Neural cell (in vitro differentiated cells): ENCODE results near the gene OTUB2. TPM values are rescaled to one million over a fixed set of nuclear protein-coding genes. Genes with fewer than 3 reads are reported as not detected.

Source experiments
- H2AFZ ChIP-seq: fragments of 200-600, 300-800 bp; sonication (generic), shearing (Covaris generic); 2 replicates; pipeline ENCODE4 v1.6.0; 2014; ENCODE audit warnings: low read depth, mild to moderate bottlenecking, antibody characterized with exemption, low read length, moderate library complexity
- H3F3A ChIP-seq: fragments of 200-600 bp; shearing (Covaris generic); 2 replicates; pipeline ENCODE4 v1.6.1; 2016; ENCODE audit warnings: mild to moderate bottlenecking, moderate library complexity, mixed read lengths, antibody characterized with exemption, low read length; ENCODE audit not compliant: insufficient read depth, poor library complexity, severe bottlenecking
- H3K27ac ChIP-seq: fragments of 200-600, 300-800 bp; sonication (generic), shearing (Covaris generic); 2 replicates; pipeline ENCODE4 v1.5.1; 2014; ENCODE audit warnings: mild to moderate bottlenecking, low read length, moderate library complexity
- H3K27me3 ChIP-seq: fragments of 300-800, 200-600 bp; sonication (generic), shearing (Covaris generic); 2 replicates; pipeline ENCODE4 v1.6.0; 2014; ENCODE audit warnings: mild to moderate bottlenecking, low read depth, low read length, moderate library complexity; ENCODE audit not compliant: insufficient read depth
- H3K36me3 ChIP-seq: fragments of 300-800, 200-600 bp; sonication (generic), shearing (Covaris generic); 2 replicates; pipeline ENCODE4 v1.5.1; 2014; ENCODE audit warnings: mild to moderate bottlenecking, antibody characterized with exemption, low read length, moderate library complexity; ENCODE audit not compliant: insufficient read depth
- H3K4me2 ChIP-seq: fragments of 300-800, 200-600 bp; sonication (generic), shearing (Covaris generic); 2 replicates; pipeline ENCODE4 v1.6.0; 2014; ENCODE audit warnings: mild to moderate bottlenecking, low read length
- H3K4me3 ChIP-seq: fragments of 300-800, 200-600 bp; sonication (generic), shearing (Covaris generic); 2 replicates; pipeline ENCODE4 v1.5.1; 2014; ENCODE audit warnings: mild to moderate bottlenecking, low read length, moderate library complexity
- H3K79me2 ChIP-seq: fragments of 200-600 bp; shearing (Covaris generic); replicated peaks from 2 replicates; pipeline ENCODE4 v1.6.0; 2014; ENCODE audit warnings: mild to moderate bottlenecking, low read length, moderate library complexity; ENCODE audit not compliant: insufficient read depth
- H3K9ac ChIP-seq: fragments of 300-800, 200-600 bp; sonication (generic), shearing (Covaris generic); 2 replicates; pipeline ENCODE4 v1.6.1; 2016; ENCODE audit warnings: mild to moderate bottlenecking, low read length, mixed read lengths
- H3K9me2 ChIP-seq: fragments of 200-600 bp; shearing (Covaris generic); 2 replicates; pipeline ENCODE4 v1.6.1; 2016; ENCODE audit warnings: mild to moderate bottlenecking, low read length, mixed read lengths; ENCODE audit not compliant: insufficient read depth
- H3K9me3 ChIP-seq: fragments of 200-600, 300-800 bp; sonication (generic), shearing (Covaris generic); 2 replicates; pipeline ENCODE4 v1.6.1; 2016; ENCODE audit warnings: mild to moderate bottlenecking, mixed run types, low read length, moderate library complexity, mixed read lengths
- H4K20me1 ChIP-seq: fragments of 200-600 bp; shearing (Covaris generic); 2 replicates; pipeline ENCODE4 v1.6.1; 2016; ENCODE audit warnings: mild to moderate bottlenecking, mixed run types; ENCODE audit not compliant: insufficient read depth
- CTCF ChIP-seq: fragments of 450-650 bp; IDR thresholded peaks from 2 replicates; pipeline ENCODE4 v1.5.1; 2014; ENCODE audit warnings: antibody characterized with exemption, mild to moderate bottlenecking, moderate library complexity; ENCODE audit not compliant: poor library complexity, severe bottlenecking
- EP300 ChIP-seq: fragments of 450-650 bp; conservative IDR thresholded peaks from 2 replicates; pipeline ENCODE4 v1.6.1; 2014; ENCODE audit warnings: antibody characterized with exemption, mild to moderate bottlenecking, moderate library complexity; ENCODE audit not compliant: poor library complexity, severe bottlenecking
- EZH2 ChIP-seq: fragments of 200-600, 300-800 bp; shearing (Covaris generic), sonication (generic); IDR thresholded peaks from 2 replicates; pipeline ENCODE4 v1.6.1; 2014; ENCODE audit warnings: antibody characterized with exemption, low read length, borderline replicate concordance, mild to moderate bottlenecking; ENCODE audit not compliant: insufficient read depth, poor library complexity, severe bottlenecking
- MXI1 ChIP-seq: fragments of 450-650 bp; conservative IDR thresholded peaks from 2 replicates; pipeline ENCODE4 v1.6.1; 2014; ENCODE audit warnings: antibody characterized with exemption, mild to moderate bottlenecking; ENCODE audit not compliant: poor library complexity, severe bottlenecking
- POLR2AphosphoS5 ChIP-seq: IDR thresholded peaks from 2 replicates; pipeline ENCODE4 v1.6.1; 2012
- RAD21 ChIP-seq: fragments of 450-650 bp; conservative IDR thresholded peaks from 2 replicates; pipeline ENCODE4 v1.6.1; 2014; ENCODE audit warnings: antibody characterized with exemption, mild to moderate bottlenecking, moderate library complexity
- REST ChIP-seq: IDR thresholded peaks from 2 replicates; pipeline ENCODE4 v1.6.1; 2012; ENCODE audit warnings: borderline replicate concordance
- SMC3 ChIP-seq: fragments of 450-650 bp; conservative IDR thresholded peaks from 2 replicates; pipeline ENCODE4 v1.6.1; 2014; ENCODE audit warnings: antibody characterized with exemption, mild to moderate bottlenecking, moderate library complexity; ENCODE audit not compliant: poor library complexity
- TAF1 ChIP-seq: IDR thresholded peaks from 2 replicates; pipeline ENCODE4 v1.6.1; 2012; ENCODE audit warnings: low read depth
- polyA plus RNA-seq: library from polyadenylated mRNA; depleted of rRNA; stranded (reverse); fragments of >200 nt; gene quantifications from 2 replicates; pipeline ENCODE4 v1.2.3, GENCODE V29; 2014

The OTUB2 gene
- polyA plus RNA-seq, 1 donor from 2014 or later: 2.5 TPM

GRCh38 chr14:94043756-94044475 is 17.8 kb downstream of the OTUB2 start:
- no peaks in the 10 kb centered on the region for H3K27me3 ChIP-seq
- H3K79me2 ChIP-seq: no peaks in the 10 kb centered on the region
- no peak overlapping the region for H2AFZ ChIP-seq
- no peaks in the 10 kb centered on the region for H3K9me3 ChIP-seq
- no peak overlapping the region for H3K27ac ChIP-seq
- peaks cover 5% of the 10 kb centered on the region for H3K36me3 ChIP-seq
- H4K20me1 ChIP-seq: no peaks in the 10 kb centered on the region
- no peak overlapping the region for H3K4me3 ChIP-seq
- no peaks in the 10 kb centered on the region for H3F3A ChIP-seq
- TF ChIP-seq SMC3 (no peak), EP300 (no peak), POLR2AphosphoS5 (no peak), MXI1 (no peak), CTCF (no peak)
- H3K9me2 ChIP-seq: no peaks in the 10 kb centered on the region
- H3K4me2 ChIP-seq: no peak overlapping the region
- H3K9ac ChIP-seq: no peak overlapping the region

GRCh38 chr14:94044476-94045091 is 18.4 kb downstream of the OTUB2 start:
- no peak for TF ChIP-seq REST
- no peak for TF ChIP-seq RAD21
- no peak for TF ChIP-seq TAF1
- TF ChIP-seq CTCF: no peak
- no peak for TF ChIP-seq MXI1
- TF ChIP-seq POLR2AphosphoS5: no peak
- no peak for TF ChIP-seq EP300
- no peak for TF ChIP-seq SMC3
- no peak for TF ChIP-seq EZH2
- Histone ChIP-seq H3K36me3 (peaks cover 9% of the 10 kb centered on the region), H3K27ac (no peak overlapping the region)

More at GRCh38 chr14:94044476-94045091, 18.4 kb downstream of the OTUB2 start:
- Histone ChIP-seq H3K27me3 (no peaks in the 10 kb centered on the region), H3K9me2 (no peaks in the 10 kb centered on the region), H3F3A (no peaks in the 10 kb centered on the region), H3K4me2 (no peak overlapping the region), H3K9ac (no peak overlapping the region), H2AFZ (no peak overlapping the region), H3K4me3 (no peak overlapping the region), H3K79me2 (no peaks in the 10 kb centered on the region), H4K20me1 (no peaks in the 10 kb centered on the region), H3K9me3 (no peaks in the 10 kb centered on the region)
